Stimulated activated CD4-positive, alpha-beta T cell treated with anti-CD3 and anti-CD28 coated beads, Interleukin-1b, Interleukin-23, amount 100 ng/mL, for 1 hour (primary cell): ENCODE measurements around the gene HYOU1.
"Not testable (repeated sequence)": the region's sequence is repeated elsewhere in the genome, so short reads cannot be mapped to it uniquely, and the experiment has no call there.

Source experiments
- DNase-seq, 2 donors: peaks; one replicate each; pipeline ENCODE4 v3.0.0-alpha.2; 2020; ENCODE audit warnings: low read depth in 2 of 2

Gene HYOU1

GRCh38 chr11:119046489-119046888 lies 10.5 kb downstream of the HYOU1 start:
- no peak for DNase-seq

- DNase-seq = no peak
These were observed 12.3 kb downstream of the HYOU1 start for GRCh38 chr11:119044708-119045107.

- no peak for DNase-seq
These were observed 14.1 kb downstream of the HYOU1 start for GRCh38 chr11:119042927-119043326.

- DNase-seq = no peak
These were observed 15.0 kb downstream of the HYOU1 start for GRCh38 chr11:119041821-119042514.

GRCh38 chr11:119039471-119039870 lies 17.5 kb downstream of the HYOU1 start:
- DNase-seq = not testable (repeated sequence)

GRCh38 chr11:119038884-119039283 lies 18.1 kb downstream of the HYOU1 start:
- DNase-seq = no peak

GRCh38 chr11:119034813-119035212 lies 22.2 kb downstream of the HYOU1 start:
- DNase-seq = no peak

GRCh38 chr11:119033421-119033820 lies 23.6 kb downstream of the HYOU1 start:
- not testable (repeated sequence) for DNase-seq

- DNase-seq = no peak
These were observed 25.1 kb downstream of the HYOU1 start for GRCh38 chr11:119031912-119032280.

- DNase-seq = peak; percentile 97 to 100
These were observed 26.5 kb downstream of the HYOU1 start, which contains the start of gene SLC37A4 for GRCh38 chr11:119030329-119031047. Gene SLC37A4, minus strand, starts transcription at chr11:119030877.

GRCh38 chr11:119030029-119030328 lies 27.0 kb downstream of the HYOU1 start:
- DNase-seq = no peak

- DNase-seq = peak in 1 of 2 donors; percentile 27
These were observed 27.5 kb downstream of the HYOU1 start for GRCh38 chr11:119029340-119030028.

GRCh38 chr11:119029069-119029339 lies 28.0 kb downstream of the HYOU1 start:
- no peak for DNase-seq

- DNase-seq = no peak
These were observed 28.5 kb downstream of the HYOU1 start for GRCh38 chr11:119028346-119029068.

- DNase-seq = no peak
These were observed 29.3 kb downstream of the HYOU1 start for GRCh38 chr11:119027561-119028345.

- DNase-seq = no peak
These were observed 30.0 kb downstream of the HYOU1 start for GRCh38 chr11:119026970-119027369.

GRCh38 chr11:119025978-119026766 lies 30.8 kb downstream of the HYOU1 start:
- no peak for DNase-seq

GRCh38 chr11:119025541-119025940 lies 31.5 kb downstream of the HYOU1 start:
- DNase-seq = no peak

- DNase-seq = no peak
These were observed 31.9 kb downstream of the HYOU1 start for GRCh38 chr11:119025099-119025473.

GRCh38 chr11:119024430-119025098 lies 32.4 kb downstream of the HYOU1 start:
- no peak for DNase-seq
